SK-N-MC (cell line): ENCODE results near the gene SMG6.

Experiments used
- EZH2 ChIP-seq: fragments of 200-600 bp; sonication (generic); IDR thresholded peaks from one replicate; pipeline ENCODE4 v1.6.1; 2017; ENCODE audit warnings: antibody characterized with exemption
- FOXP2 ChIP-seq: optimal IDR thresholded peaks from 2 replicates; pipeline ENCODE3; 2011; ENCODE audit warnings: mild to moderate bottlenecking, moderate library complexity; ENCODE audit not compliant: insufficient read depth; ENCODE audit errors: extremely low read length, control extremely low read depth
- POLR2AphosphoS5 ChIP-seq: IDR thresholded peaks from 2 replicates; pipeline ENCODE4 v1.6.1; 2012; ENCODE audit warnings: mild to moderate bottlenecking, low read depth, low read length, borderline replicate concordance

GRCh38 chr17:2188971-2189630, 114.5 kb downstream of the SMG6 start:
- TF ChIP-seq EZH2 = no peak
- TF ChIP-seq POLR2AphosphoS5 = no peak
- TF ChIP-seq FOXP2 = no peak
